C4-2B (cell line): Measurements from ENCODE around the gene KANSL1L.

Source experiments
- H3K27ac ChIP-seq: fragments of 450-650 bp; 2 replicates; pipeline ENCODE4 v1.5.1; 2017
- ZFX ChIP-seq: fragments of 450-650 bp; IDR thresholded peaks from 2 replicates; pipeline ENCODE4 v1.6.1; 2017
- TF ChIP-seq, protein P1 (sequence below): fragments of 450-650 bp; conservative IDR thresholded peaks from 2 replicates; pipeline ENCODE4 v1.5.1; 2017; ENCODE audit warnings: mild to moderate bottlenecking

KANSL1L gene

DNA sequence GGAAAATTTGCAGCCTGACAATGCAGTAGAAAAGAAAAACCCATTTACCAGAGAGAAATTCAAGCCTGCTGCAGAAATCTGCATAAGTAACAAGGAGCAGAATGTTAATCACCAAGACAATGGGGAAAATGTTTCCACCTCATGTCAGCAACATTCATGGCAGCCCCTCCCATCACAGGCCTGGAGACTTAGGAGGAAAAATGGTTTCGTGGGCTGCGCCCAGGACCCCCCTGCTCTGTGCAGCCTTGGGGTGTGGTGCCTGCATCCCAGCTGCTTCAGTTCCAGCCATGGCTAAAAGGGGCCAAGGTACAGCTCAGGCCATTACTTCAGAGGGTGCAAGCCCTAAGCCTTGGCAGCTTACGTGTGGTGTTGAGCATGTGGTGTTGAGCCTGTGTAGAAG, 115.4 kb downstream of the KANSL1L start:
- no peak for TF ChIP-seq ZFX
- TF ChIP-seq, protein P1, sequence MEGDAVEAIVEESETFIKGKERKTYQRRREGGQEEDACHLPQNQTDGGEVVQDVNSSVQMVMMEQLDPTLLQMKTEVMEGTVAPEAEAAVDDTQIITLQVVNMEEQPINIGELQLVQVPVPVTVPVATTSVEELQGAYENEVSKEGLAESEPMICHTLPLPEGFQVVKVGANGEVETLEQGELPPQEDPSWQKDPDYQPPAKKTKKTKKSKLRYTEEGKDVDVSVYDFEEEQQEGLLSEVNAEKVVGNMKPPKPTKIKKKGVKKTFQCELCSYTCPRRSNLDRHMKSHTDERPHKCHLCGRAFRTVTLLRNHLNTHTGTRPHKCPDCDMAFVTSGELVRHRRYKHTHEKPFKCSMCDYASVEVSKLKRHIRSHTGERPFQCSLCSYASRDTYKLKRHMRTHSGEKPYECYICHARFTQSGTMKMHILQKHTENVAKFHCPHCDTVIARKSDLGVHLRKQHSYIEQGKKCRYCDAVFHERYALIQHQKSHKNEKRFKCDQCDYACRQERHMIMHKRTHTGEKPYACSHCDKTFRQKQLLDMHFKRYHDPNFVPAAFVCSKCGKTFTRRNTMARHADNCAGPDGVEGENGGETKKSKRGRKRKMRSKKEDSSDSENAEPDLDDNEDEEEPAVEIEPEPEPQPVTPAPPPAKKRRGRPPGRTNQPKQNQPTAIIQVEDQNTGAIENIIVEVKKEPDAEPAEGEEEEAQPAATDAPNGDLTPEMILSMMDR, result no peak
- H3K27ac ChIP-seq, result no peak overlapping the region

DNA sequence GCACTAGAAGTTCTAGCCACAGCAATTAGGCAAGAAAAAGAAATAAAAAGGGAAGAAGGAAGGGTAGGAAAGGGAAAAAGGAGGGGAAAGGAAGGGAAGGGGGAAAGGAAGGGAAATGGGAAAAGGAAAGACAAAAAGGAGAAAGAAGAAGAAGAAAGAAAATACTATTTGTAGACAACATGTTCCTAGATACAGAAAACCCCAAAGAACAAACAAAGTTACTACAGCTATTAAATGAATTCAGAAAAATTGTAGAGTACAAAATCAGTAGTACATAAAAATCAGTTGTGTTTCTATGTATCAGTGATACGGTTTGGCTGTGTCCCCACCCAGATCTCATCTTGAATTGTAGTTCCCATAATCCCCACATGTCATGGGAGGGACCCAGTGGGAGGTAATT, 116.5 kb downstream of the KANSL1L start:
- TF ChIP-seq ZFX, result no peak
- TF ChIP-seq, protein P1, result no peak
- H3K27ac ChIP-seq, result no peak overlapping the region

DNA sequence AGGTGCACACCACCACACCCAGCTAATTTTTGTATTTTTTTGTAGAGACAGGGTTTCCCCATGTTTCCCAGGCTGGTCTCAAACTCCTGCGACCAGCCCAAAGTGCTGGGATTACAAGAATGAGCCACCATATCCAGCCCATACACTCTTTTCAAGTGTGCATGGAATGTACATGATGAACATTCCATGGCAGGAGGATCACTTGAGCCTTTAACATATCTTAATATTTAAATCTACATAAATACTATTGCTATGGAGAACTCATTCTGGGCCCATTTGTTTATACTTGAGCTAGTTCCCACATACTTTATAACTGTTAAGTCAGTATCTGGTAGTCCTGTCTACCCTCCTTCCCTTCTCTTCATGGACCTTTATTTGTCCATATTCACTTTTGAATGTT, 120.3 kb downstream of the KANSL1L start:
- no peak overlapping the region for H3K27ac ChIP-seq
- no peak for TF ChIP-seq ZFX
- TF ChIP-seq, protein P1, result no peak

DNA sequence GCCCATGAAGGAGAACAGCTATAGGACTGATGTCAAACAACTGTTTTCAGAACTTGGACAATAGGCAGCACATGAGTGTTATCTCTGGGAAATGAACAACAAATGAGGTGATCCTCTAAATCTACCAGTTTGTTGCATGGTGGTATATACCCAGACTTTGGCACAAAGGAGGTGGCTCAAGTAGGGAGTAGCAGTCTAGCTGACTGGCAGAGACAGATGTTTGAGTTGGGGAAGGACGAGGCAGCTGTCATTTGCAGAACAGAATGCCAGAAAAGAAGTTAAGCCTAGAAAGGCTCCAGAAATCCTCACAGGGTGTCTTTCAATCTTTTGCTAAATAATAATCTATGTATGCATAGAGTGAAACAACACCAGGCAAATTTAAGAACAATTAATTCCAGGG, 121.4 kb downstream of the KANSL1L start:
- H3K27ac ChIP-seq, result no peak overlapping the region

DNA sequence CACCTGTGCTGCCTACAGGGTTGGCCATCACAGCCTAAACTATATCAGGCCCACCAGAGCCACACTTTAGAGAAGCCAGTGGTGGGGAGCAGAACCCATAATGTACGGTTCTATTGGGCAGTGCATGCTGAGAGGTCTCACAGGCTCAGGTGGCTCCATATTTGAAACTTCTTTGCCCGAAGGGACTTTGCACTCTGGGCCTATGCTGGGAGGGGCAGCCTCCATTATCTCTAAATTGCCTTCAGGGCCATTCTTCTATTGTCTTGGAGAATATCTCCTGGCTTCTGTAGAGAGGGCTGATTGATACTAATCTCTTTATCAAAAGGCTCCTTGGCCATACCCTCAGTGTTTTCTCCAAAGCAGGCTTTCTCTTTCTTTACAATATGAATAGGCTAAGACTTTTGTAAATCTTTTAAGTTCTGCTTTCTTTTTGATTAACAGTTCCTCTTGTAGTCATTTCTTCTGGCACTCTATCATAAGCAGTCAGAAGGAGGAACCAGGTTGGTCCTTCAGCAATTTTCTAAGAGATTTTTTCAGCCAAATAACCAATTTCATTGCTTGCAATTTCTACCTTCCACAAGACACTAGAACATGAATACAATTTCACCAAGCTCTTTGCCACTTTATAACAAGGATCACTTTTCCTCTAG, 124.2 kb downstream of the KANSL1L start:
- TF ChIP-seq, protein P1, result no peak
- no peak for TF ChIP-seq ZFX
- no peak overlapping the region for H3K27ac ChIP-seq

More for the DNA sequence above, 121.4 kb downstream of the KANSL1L start:
- no peak for TF ChIP-seq ZFX
- TF ChIP-seq, protein P1, result no peak

DNA sequence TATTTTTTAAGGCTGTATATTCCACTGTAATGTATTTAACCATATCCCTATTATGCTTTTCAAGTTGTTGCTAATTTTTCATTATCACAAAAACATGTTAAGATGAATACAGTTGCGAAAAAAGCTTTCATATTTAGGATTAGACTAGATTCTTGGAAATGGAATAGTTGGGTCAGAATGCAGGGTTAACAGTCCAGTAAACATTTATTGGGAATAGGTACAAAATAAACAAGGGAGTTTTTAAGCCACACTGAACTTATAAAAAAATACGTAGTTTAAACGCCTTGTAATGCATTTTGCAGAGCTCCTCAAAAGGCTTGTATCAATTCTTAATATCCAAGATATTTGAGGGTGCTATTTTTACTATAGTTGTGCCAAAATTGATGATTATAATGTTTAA, 133.1 kb downstream of the KANSL1L start:
- H3K27ac ChIP-seq, result no peak overlapping the region
- no peak for TF ChIP-seq ZFX
- TF ChIP-seq, protein P1, result no peak

DNA sequence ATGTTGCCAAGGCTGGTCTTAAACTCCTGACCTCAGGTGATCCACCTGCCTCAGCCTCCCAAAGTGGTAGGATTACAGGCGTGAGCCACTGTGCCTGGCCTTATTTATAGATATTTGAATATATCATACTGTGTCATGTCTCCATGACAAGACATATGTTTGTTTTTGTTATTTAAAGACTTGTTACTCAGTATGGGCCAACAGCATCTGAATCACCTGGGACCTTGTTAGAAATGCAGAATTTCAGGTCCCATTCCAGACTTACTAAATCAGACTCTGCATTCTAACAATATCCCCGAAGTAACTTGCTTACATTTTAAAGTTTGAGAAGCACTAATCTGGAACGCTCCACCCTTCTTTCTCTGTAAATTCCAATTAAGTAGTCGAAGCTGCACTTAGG, 135.5 kb downstream of the KANSL1L start:
- TF ChIP-seq ZFX, result no peak
- TF ChIP-seq, protein P1, result no peak
- no peak overlapping the region for H3K27ac ChIP-seq
